ENCODE data around the gene TMEM61.

The TMEM61 gene

DNA sequence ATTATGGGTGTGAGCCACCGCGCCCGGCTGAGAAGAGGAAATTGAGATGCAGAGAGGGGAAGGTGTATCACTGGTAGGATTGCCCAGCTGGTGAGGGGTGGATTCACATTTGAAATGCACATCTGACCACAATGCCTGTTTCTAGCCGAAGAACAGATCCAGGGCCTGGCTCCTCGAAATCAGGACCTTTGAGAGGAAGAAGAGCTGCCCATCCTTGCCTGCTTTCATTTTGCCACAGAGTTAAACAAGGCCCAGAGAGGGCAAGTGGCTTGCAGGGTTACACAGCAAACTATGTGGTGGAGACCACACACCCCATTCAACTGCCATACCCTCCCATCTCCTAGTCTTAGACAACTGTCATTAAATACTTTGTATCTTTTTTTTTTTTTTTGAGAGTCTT is 32.9 kb upstream of the TMEM61 start:
- DNase-seq (ENCODE audit: extremely low read depth, insufficient read length): no peak
- Histone ChIP-seq H3K27me3 (replicated peaks; ENCODE audit: control insufficient read depth, insufficient read depth, low read length) (no peaks in the 10 kb centered on the region), H3K36me3 (ENCODE audit: control insufficient read depth, insufficient read depth, low read length) (no peaks in the 10 kb centered on the region), H3K4me3 (replicated peaks; ENCODE audit: low read depth, low read length) (no peak overlapping the region)
- TF ChIP-seq, protein P1, sequence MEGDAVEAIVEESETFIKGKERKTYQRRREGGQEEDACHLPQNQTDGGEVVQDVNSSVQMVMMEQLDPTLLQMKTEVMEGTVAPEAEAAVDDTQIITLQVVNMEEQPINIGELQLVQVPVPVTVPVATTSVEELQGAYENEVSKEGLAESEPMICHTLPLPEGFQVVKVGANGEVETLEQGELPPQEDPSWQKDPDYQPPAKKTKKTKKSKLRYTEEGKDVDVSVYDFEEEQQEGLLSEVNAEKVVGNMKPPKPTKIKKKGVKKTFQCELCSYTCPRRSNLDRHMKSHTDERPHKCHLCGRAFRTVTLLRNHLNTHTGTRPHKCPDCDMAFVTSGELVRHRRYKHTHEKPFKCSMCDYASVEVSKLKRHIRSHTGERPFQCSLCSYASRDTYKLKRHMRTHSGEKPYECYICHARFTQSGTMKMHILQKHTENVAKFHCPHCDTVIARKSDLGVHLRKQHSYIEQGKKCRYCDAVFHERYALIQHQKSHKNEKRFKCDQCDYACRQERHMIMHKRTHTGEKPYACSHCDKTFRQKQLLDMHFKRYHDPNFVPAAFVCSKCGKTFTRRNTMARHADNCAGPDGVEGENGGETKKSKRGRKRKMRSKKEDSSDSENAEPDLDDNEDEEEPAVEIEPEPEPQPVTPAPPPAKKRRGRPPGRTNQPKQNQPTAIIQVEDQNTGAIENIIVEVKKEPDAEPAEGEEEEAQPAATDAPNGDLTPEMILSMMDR (IDR thresholded peaks at IDR 0.05; ENCODE audit: insufficient read depth, low read length, poor library complexity, severe bottlenecking): no peak

DNA sequence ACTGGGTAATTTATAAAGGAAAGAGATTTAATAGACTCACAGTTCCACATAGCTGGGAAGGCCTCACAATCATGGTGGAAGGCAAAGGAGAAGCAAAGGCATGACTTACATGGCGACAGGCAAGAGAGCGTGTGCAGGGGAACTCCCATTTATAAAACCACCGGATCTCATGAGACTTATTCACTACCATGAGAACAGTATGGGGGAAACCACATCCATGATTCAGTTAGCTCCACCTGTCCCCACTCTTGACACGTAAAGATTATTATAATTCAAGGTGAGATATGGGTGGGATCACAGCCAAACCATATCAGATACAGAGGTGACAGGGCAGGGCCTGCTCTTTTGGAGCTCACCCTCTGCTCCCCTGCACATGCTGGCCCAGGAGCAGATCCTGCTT is 31.4 kb upstream of the TMEM61 start:
- H3K36me3 ChIP-seq (ENCODE audit: control insufficient read depth, insufficient read depth, low read length): no peaks in the 10 kb centered on the region
- TF ChIP-seq, protein P1 (IDR thresholded peaks at IDR 0.05; ENCODE audit: insufficient read depth, low read length, poor library complexity, severe bottlenecking): no peak
- DNase-seq (ENCODE audit: extremely low read depth, insufficient read length): no peak
- no peaks in the 10 kb centered on the region for H3K27me3 ChIP-seq (replicated peaks; ENCODE audit: control insufficient read depth, insufficient read depth, low read length)
- no peak overlapping the region for H3K4me3 ChIP-seq (replicated peaks; ENCODE audit: low read depth, low read length)

- Histone ChIP-seq H3K27me3 (replicated peaks; ENCODE audit: control insufficient read depth, insufficient read depth, low read length) (no peaks in the 10 kb centered on the region), H3K36me3 (ENCODE audit: control insufficient read depth, insufficient read depth, low read length) (no peaks in the 10 kb centered on the region), H3K4me3 (replicated peaks; ENCODE audit: low read depth, low read length) (no peak overlapping the region)
- DNase-seq (ENCODE audit: extremely low read depth, insufficient read length): no peak
- TF ChIP-seq, protein P1 (IDR thresholded peaks at IDR 0.05; ENCODE audit: insufficient read depth, low read length, poor library complexity, severe bottlenecking): no peak
Measured at GRCh38 chr1:54950006-54950368, 30.4 kb upstream of the TMEM61 start.

DNA sequence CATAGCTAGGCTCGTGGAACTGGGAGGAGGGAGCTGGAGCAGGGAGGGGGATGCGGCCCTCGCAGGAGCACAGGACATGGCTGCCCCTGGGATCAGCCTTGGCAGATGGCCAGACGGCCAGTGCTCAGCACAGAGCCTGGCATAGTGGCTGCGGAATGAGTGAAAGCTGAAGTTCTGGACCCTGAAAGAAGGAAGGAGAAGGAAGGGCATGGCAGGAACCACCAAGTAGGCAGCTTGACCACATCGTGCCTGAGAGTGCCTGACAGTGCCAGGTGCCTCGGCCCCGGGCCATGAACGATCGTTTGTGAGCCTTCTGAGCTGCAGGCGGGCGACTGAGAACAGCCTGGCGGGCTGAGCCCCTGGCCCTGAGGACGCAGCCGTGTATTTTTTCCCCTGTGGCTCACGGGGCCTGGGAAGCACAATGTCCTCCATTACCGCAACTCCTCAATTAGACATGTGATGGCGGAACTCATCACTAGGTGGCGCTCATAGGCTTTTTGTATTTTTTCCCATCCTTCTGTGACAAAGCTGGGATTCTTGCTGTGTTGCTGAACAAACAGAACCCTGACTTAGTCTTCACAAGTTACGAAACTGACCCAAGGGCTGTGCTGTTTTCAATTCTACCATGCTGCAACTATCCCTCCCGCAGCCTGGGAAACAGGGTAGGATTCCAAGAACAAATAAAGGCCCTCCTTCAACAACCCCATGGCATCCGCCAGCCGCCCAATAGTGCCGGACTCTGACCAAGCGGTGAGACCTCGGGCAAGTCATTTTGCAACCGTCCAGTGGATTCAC is 29.9 kb upstream of the TMEM61 start:
- TF ChIP-seq, protein P1 (IDR thresholded peaks at IDR 0.05; ENCODE audit: insufficient read depth, low read length, poor library complexity, severe bottlenecking): peak; percentile 65
- H3K4me3 ChIP-seq (replicated peaks; ENCODE audit: low read depth, low read length): no peak overlapping the region
- no peaks in the 10 kb centered on the region for H3K27me3 ChIP-seq (replicated peaks; ENCODE audit: control insufficient read depth, insufficient read depth, low read length)
- DNase-seq (ENCODE audit: extremely low read depth, insufficient read length): peak; percentile 36
- no peaks in the 10 kb centered on the region for H3K36me3 ChIP-seq (ENCODE audit: control insufficient read depth, insufficient read depth, low read length)

DNA sequence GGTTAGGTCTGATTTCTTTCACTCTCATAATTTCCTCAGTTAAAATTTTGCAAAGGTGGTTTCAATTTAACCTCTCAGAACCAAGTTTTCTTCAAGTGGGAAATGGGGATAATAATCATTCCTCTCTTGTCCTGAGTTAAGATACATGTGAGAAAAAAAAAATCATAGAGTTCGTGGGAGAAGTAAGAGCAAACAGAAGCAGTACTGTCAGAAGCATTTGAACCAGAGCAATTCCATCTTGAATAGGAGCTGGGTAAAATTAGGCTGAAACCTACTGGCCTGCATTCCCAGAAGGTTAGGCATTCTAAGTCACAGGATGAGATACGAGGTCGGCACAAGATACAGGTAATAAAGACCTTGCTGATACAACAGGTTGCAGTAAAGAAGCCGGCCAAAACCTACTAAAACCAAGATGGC is 28.6 kb upstream of the TMEM61 start:
- TF ChIP-seq, protein P1 (IDR thresholded peaks at IDR 0.05; ENCODE audit: insufficient read depth, low read length, poor library complexity, severe bottlenecking): no peak
- Histone ChIP-seq H3K27me3 (replicated peaks; ENCODE audit: control insufficient read depth, insufficient read depth, low read length) (no peaks in the 10 kb centered on the region), H3K36me3 (ENCODE audit: control insufficient read depth, insufficient read depth, low read length) (no peaks in the 10 kb centered on the region), H3K4me3 (replicated peaks; ENCODE audit: low read depth, low read length) (no peak overlapping the region)
- DNase-seq (ENCODE audit: extremely low read depth, insufficient read length): no peak

Measured in GM06990 (cell line).